Astrocyte of the spinal cord (primary cell): ENCODE measurements around the gene VAV2.

Experiments used
- DNase-seq: peaks from one replicate; pipeline ENCODE4 v3.0.0; 2011; ENCODE audit warnings: low read depth, low spot score
- H3K4me3 ChIP-seq: 2 replicates; pipeline ENCODE4 v1.5.1; 2011; ENCODE audit warnings: low read depth, mild to moderate bottlenecking, low read length, moderate library complexity
- CTCF ChIP-seq: IDR thresholded peaks from 2 replicates; pipeline ENCODE4 v1.5.1; 2012; ENCODE audit warnings: low read depth, mild to moderate bottlenecking, low read length, inconsistent platforms
- in situ Hi-C: cut with HindIII; loops from 2 replicates; pipeline ENCODE4 v1.10.0; 2017; ENCODE audit warnings: low sequenced_read_pairs

The VAV2 gene

GRCh38 chr9:133968428-133968827 lies 23.7 kb downstream of the VAV2 start:
- H3K4me3 ChIP-seq = no peak overlapping the region
- DNase-seq = no peak
- in situ Hi-C loops = no loop called here
- no peak for TF ChIP-seq CTCF

- no peak for TF ChIP-seq CTCF
- no peak overlapping the region for H3K4me3 ChIP-seq
- peak; percentile 17 for DNase-seq
- in situ Hi-C loops = no loop called here
These were observed 24.9 kb downstream of the VAV2 start for GRCh38 chr9:133967024-133967741.

DNA sequence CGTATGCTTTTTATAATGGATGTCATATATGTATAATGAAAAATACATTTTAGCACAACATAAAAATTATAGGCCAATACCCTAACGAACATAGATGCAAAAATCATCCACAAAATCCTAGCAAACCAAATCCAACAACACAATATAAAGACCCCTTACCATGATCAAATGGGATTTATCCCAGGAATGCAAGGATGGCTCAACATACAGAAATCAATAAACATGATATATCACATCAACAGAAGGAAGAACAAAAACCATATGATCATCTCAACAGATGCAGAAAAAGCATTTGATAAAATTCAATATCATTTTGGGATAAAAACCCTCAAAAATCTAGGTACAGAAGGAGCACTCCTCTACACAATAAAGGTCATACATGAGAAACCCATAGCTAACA lies 27.7 kb downstream of the VAV2 start:
- H3K4me3 ChIP-seq = no peak overlapping the region
- in situ Hi-C loops = no loop called here
- DNase-seq = no peak
- no peak for TF ChIP-seq CTCF

DNA sequence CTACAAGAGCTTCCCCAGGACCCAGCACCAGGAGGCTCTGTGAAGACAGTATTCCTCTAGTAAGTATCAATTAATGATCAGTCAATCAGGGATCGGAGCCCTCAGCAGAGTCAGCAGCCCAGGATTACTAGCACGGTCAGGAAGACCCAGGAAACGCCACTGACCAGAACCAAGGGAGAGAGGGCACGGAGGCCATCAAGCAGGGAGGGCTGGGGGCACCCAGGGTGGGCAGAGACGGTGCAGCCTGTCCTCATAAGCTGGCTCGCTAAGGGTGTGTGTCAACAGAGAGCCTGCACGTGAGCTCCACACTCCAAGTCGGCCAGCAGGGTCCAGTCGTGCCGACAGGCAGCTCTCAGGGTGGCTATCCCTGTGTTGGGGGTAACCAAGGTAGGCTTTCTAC lies 29.0 kb downstream of the VAV2 start:
- TF ChIP-seq CTCF = no peak
- in situ Hi-C loops = no loop called here
- no peak overlapping the region for H3K4me3 ChIP-seq
- DNase-seq = no peak

DNA sequence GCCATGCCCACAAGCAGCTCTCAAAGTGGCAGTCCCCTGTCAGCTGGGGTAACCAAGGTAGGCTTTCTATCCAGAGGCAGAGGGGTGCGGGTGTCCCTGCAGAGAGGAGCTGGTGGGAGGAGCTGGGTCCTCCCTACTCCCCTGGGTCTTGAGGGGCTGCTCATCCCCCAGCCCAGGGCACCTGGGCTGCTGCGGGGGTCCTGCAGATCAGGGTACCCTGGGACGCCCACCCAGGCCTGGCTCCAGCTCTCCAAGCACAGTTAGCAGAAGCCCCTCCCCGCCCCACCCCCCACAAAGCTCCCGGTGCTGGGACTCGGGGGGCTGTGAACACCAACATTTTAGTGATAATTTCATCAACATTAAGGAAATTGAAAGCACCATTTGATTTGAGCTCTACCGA lies 29.8 kb downstream of the VAV2 start:
- in situ Hi-C loops = no loop called here
- no peak for DNase-seq

More for the DNA sequence above, 29.8 kb downstream of the VAV2 start:
- no peak overlapping the region for H3K4me3 ChIP-seq
- no peak for TF ChIP-seq CTCF
